ENCODE results near the gene CASD1. TPM values are rescaled to one million over a fixed set of nuclear protein-coding genes. Genes with fewer than 3 reads are reported as not detected.

Gene CASD1
- total RNA-seq, 2 experiments from 2014 or later, result 19.6 to 24.7 TPM

GRCh38 chr7:94562525-94562924 is 52.9 kb downstream of the CASD1 start:
- Histone ChIP-seq H3K79me2 (ENCODE audit: insufficient read depth, low read depth, low read length) (no peaks in the 10 kb centered on the region), H3K36me3 (ENCODE audit: insufficient read depth, low read length) (0 out of 2 replicates have a peak, but pooled peaks cover 3% of the 10 kb centered on the region), H3K9me2 (ENCODE audit: insufficient read depth, low read length) (no peaks in the 10 kb centered on the region), H2AFZ (ENCODE audit: low read length) (no peak overlapping the region), H4K20me1 (ENCODE audit: insufficient read depth, low read length) (no peaks in the 10 kb centered on the region), H3K4me2 (ENCODE audit: low read length) (no peak overlapping the region), H3K4me1 (ENCODE audit: insufficient read depth, low read length, poor library complexity, severe bottlenecking) (no peaks in the 10 kb centered on the region), H3K9me3 (ENCODE audit: low read length) (no peaks in the 10 kb centered on the region), H3K27ac (ENCODE audit: low read depth, low read length, poor library complexity, severe bottlenecking) (no peak overlapping the region), H3K4me3 (ENCODE audit: low read depth, low read length, poor library complexity, severe bottlenecking) (no peak overlapping the region)
- no TSS peak for BruUV-seq (replicated peaks)
- DNase-seq (ENCODE audit: low spot score), result no peak
- CTCF ChIA-PET (ENCODE audit: unreplicated experiment), result no interaction called here
- intact Hi-C loops (cut with micrococcal nuclease; ENCODE audit: unreplicated experiment), result no loop called here
- TF ChIP-seq EZH2phosphoT487 (IDR thresholded peaks at IDR 0.05; ENCODE audit: borderline replicate concordance, low read depth, low read length), result no peak
- no peak for TF ChIP-seq CTCF (conservative IDR thresholded peaks at IDR 0.05; ENCODE audit: low read length)
- POLR2A ChIA-PET, result no interaction called here

GRCh38 chr7:94565247-94565894 is 55.8 kb downstream of the CASD1 start:
- no peaks in the 10 kb centered on the region for H3K9me3 ChIP-seq (ENCODE audit: low read length)
- no peak for DNase-seq (ENCODE audit: low spot score)
- no TSS peak for BruUV-seq (replicated peaks)
- ChIA-PET POLR2A (interaction anchor here (1.2 kb wide), 1 partner anchor 10 kb away, joined by 4 read pairs; no protein-coding TSS in a partner anchor), CTCF (ENCODE audit: unreplicated experiment) (no interaction called here)
- intact Hi-C loops (cut with micrococcal nuclease; ENCODE audit: unreplicated experiment), result no loop called here
- no peaks in the 10 kb centered on the region for H4K20me1 ChIP-seq (ENCODE audit: insufficient read depth, low read length)
- no peaks in the 10 kb centered on the region for H3K79me2 ChIP-seq (ENCODE audit: insufficient read depth, low read depth, low read length)
- no peaks in the 10 kb centered on the region for H3K4me1 ChIP-seq (ENCODE audit: insufficient read depth, low read length, poor library complexity, severe bottlenecking)
- no peak overlapping the region for H2AFZ ChIP-seq (ENCODE audit: low read length)
- no peak overlapping the region for H3K4me3 ChIP-seq (ENCODE audit: low read depth, low read length, poor library complexity, severe bottlenecking)
- TF ChIP-seq CTCF (conservative IDR thresholded peaks at IDR 0.05; ENCODE audit: low read length) (no peak), EZH2phosphoT487 (IDR thresholded peaks at IDR 0.05; ENCODE audit: borderline replicate concordance, low read depth, low read length) (no peak)
- no peaks in the 10 kb centered on the region for H3K36me3 ChIP-seq (ENCODE audit: insufficient read depth, low read length)
- no peak overlapping the region for H3K27ac ChIP-seq (ENCODE audit: low read depth, low read length, poor library complexity, severe bottlenecking)
- H3K9me2 ChIP-seq (ENCODE audit: insufficient read depth, low read length), result no peaks in the 10 kb centered on the region
- H3K4me2 ChIP-seq (ENCODE audit: low read length), result no peak overlapping the region

GRCh38 chr7:94567396-94567795 is 57.8 kb downstream of the CASD1 start:
- H3K9me2 ChIP-seq (ENCODE audit: insufficient read depth, low read length), result no peaks in the 10 kb centered on the region
- no peaks in the 10 kb centered on the region for H3K36me3 ChIP-seq (ENCODE audit: insufficient read depth, low read length)
- no peak for DNase-seq (ENCODE audit: low spot score)
- H3K9me3 ChIP-seq (ENCODE audit: low read length), result no peaks in the 10 kb centered on the region
- H3K79me2 ChIP-seq (ENCODE audit: insufficient read depth, low read depth, low read length), result no peaks in the 10 kb centered on the region
- H3K4me1 ChIP-seq (ENCODE audit: insufficient read depth, low read length, poor library complexity, severe bottlenecking), result no peaks in the 10 kb centered on the region
- no peak overlapping the region for H2AFZ ChIP-seq (ENCODE audit: low read length)
- CTCF ChIA-PET (ENCODE audit: unreplicated experiment), result no interaction called here
- no peaks in the 10 kb centered on the region for H4K20me1 ChIP-seq (ENCODE audit: insufficient read depth, low read length)
- H3K4me2 ChIP-seq (ENCODE audit: low read length), result no peak overlapping the region
- BruUV-seq (replicated peaks), result no TSS peak
- TF ChIP-seq EZH2phosphoT487 (IDR thresholded peaks at IDR 0.05; ENCODE audit: borderline replicate concordance, low read depth, low read length) (no peak), CTCF (conservative IDR thresholded peaks at IDR 0.05; ENCODE audit: low read length) (no peak)
- POLR2A ChIA-PET, result interaction anchor here (1.0 kb wide), 1 partner anchor 19 kb away, joined by 3 read pairs; no protein-coding TSS in a partner anchor
- no peak overlapping the region for H3K4me3 ChIP-seq (ENCODE audit: low read depth, low read length, poor library complexity, severe bottlenecking)
- intact Hi-C loops (cut with micrococcal nuclease; ENCODE audit: unreplicated experiment), result no loop called here
- H3K27ac ChIP-seq (ENCODE audit: low read depth, low read length, poor library complexity, severe bottlenecking), result no peak overlapping the region
